Left kidney (tissue), 2 donors: ENCODE measurements around the gene FOXK1. TPM values are rescaled to one million over a fixed set of nuclear protein-coding genes. Genes with fewer than 3 reads are reported as not detected.
"Not testable (repeated sequence)": the region's sequence is repeated elsewhere in the genome, so short reads cannot be mapped to it uniquely, and the experiment has no call there.

ENCODE experiments used
- DNase-seq: peaks from one replicate; pipeline ENCODE4 v3.0.0-alpha.2; 2013
- polyA plus RNA-seq: library from polyadenylated mRNA; unstranded; fragments of 120-200 nt; gene quantifications from one replicate; pipeline ENCODE4 v1.2.1, GENCODE V29; 2013; ENCODE audit not compliant: insufficient read length

FOXK1 gene
- polyA plus RNA-seq, 1 donor = 19.1 TPM

DNA sequence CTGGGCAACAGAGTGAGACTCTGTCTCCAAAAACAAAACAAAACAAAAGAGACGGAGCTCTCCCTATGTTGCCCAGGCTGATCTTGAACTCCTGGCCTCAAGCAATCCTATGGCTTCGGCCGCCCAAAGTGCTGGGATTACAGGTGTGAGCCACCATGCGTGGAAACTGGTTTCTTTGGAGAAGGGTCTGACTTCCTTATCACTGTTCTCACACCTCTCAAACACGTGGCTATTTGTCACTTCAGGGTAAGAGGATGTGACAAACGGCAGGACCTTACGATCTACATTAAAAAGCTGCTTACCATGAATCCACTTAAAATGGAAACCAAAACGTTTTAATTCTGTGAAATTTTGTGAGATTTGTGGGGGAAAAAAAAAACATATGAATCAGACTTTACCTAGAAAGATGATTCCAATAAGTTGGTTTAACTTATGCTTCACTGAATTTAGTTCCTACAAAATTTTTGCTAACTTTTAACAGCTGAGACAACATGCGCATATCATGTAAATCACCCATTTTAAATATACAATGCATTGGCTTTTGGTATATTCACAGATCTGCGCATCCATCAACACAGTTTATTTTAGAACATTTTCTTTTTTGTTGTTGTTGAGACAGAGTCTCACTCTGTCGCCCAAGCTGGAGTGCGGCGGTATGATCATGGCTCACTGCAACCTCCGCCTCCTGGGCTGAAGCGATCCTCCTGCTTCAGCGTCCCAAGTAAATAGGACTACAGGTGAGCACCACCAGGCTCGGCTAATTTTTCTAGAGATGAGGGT, 18.7 kb upstream of the FOXK1 start:
- DNase-seq = no peak

DNA sequence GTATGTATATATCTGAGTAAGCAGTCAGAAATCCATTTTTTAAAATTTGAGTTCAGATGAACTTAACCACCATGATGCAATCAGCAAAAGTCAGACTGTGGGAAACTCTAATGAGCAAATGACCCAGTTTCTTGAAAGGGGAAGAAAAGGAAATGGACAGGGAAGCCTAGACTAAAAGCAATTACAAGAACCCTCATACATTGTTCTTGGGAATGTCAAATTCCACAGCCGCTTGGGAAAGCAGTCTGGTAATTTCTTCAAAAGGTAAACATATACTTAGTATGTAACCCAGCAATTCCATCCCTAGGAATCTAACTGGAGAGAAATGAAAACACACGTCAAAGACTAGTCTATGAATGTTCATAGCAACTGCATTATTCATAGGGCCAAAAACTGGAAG, 16.4 kb upstream of the FOXK1 start:
- no peak for DNase-seq

DNA sequence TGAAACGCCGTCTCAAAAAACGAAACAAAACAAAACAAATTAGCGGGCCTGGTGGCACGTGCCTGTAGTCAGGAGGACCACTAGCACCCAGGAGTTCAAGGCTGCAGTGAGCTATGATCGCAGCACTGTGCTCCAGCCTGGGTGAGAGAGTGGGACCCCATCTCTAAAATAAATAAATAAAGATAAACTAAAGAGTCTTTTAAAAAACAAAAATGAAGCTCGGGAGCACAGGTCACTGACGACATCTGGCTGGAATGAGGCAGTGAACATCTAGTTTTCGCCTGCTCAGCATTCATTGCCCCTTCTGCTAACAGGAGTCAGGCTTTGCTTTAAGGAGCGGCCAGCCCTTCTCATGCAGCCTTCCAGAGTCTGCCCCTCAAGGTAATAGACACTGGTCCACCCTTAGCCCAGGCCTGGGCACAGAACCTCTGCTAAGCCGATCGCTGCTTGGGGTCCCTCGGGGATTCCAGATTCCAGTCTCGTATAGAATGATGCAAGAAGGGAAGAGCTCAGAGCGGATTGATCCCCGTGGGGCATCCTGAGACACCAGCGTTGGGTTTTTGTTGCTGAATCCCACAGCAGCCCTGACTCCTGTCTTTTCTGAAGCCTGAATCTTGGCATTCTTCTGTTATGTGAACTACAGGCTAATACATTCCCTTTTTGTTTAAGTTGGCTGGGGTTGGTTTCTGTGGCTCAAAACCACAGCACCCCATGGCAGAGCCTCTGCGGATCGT, 14.2 kb upstream of the FOXK1 start:
- no peak for DNase-seq

DNA sequence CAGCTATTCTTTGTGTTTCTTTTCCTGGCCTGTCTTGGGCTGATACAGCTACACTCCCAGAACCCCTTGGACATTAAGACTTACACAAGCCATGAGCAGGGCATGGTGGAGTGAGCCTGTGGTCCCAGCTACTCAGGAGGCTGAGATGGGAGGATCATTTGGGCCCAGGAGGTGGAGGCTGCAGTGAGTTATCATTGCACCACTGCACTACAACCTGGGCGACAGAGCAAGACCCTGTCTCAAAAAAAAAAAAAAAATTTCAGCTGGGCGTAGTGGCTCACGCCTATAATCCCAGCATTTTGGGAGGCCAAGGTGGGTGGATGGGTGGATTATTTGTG, 13.6 kb upstream of the FOXK1 start:
- DNase-seq = no peak

DNA sequence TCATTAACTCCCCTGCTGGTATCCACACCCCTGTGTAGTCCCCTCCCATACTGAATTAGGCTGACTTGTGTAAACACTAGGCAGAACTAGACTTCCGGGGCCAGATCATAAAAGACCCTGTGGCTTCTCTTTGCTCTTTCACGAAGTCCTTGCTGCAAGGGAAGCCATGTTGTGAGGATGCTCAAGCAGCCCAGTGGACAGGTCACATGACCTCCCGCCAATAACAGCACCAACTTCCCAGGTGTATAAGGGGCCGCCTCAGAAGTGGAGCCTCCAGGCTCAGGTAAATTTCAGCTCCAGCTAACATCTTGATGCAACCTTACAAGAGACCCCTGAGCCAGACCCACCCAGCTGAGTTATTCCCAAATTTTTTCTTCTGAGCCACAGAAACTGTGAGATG, 11.3 kb upstream of the FOXK1 start:
- no peak for DNase-seq

DNA sequence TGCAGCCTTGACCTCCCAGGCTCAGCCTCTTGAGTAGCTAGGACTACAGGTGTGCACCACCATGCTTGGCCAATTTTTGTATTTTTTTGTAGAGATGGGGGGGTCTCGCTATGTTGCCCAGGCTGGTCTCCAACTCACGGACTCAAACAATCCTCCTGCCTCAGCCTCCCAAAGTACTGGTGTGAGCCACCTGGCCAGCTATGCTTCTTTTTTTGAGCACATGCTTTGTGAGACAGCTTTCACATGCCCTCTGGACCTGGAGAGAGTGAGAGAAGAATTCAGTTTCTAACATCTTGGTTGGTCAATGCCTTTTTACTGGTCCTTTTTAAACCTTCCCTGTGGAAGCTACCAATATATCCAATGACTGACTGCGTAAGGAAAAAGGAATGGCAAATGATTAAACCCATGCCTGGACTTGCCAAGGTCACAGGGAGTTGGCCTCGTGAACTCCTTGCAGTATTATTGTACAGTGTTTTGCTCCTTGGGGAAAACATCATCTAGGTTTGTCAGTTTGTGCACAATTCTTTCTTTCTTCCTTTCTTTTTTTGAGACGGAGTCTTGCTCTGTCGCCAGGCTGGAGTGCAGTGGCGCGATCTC, 6.2 kb upstream of the FOXK1 start:
- no peak for DNase-seq

DNA sequence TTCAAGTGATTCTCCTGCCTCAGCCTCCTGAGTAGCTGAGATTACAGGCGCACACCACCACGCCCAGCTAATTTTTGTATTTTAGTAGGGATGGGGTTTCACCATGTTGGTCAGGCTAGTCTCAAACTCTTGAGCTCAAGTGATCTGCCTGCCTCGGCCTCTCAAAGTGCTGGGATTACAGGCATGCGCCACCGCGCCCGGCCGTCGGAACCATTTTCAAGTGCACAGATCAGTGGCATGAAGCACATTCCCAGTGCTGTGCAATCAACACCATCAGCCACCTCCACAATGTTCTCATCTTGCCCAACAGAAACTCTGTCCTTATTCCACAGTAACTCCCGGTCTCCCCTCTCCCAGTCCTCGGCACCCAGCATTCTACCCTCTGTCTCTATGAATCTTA, 4.6 kb upstream of the FOXK1 start:
- DNase-seq = not testable (repeated sequence)

DNA sequence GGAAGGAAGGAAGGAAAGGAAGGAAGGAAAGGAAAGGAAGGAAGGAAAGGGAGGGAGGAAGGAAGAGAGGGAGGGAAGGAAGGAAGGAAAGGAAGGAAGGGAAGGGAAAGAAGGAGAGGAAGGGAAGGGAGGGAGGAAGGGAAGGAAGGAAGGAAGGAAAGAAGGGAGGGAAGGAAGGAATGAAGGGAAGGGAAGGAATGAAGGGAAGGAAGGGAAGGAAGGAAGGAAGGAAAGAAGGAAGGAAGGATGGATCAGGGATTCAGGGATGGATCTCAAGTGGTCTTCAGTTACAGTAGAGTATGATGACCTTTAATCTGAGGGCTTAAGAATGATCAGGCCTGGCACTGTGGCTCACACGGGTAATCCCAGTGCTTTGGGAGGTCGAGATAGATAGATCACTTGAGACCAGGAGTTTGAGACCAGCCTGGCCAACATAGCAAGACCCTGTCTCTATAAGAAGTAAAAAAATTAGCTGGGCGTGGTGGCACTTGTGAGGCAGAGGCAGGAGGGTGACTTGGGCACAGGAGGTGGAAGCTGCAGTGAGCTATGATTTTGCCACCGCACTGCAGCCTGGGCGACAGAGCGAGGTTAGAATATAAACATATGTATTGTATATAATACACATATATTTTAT, 760 bp upstream of the FOXK1 start:
- DNase-seq = no peak

DNA sequence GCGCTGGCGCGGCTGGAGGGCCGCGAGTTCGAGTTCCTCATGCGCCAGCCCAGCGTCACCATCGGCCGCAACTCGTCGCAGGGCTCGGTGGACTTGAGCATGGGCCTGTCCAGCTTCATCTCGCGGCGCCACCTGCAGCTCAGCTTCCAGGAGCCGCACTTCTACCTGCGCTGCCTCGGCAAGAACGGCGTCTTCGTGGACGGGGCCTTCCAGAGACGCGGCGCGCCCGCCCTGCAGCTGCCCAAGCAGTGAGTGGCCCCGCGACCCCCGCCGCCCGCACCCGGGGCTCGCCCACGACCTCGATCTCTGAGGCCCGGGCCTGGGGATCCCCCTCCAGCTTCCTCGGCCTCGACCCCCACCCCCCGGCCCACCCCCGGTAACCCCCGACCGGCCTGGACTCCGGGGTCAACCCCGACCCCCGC, 537 bp downstream of the FOXK1 start:
- no peak for DNase-seq

DNA sequence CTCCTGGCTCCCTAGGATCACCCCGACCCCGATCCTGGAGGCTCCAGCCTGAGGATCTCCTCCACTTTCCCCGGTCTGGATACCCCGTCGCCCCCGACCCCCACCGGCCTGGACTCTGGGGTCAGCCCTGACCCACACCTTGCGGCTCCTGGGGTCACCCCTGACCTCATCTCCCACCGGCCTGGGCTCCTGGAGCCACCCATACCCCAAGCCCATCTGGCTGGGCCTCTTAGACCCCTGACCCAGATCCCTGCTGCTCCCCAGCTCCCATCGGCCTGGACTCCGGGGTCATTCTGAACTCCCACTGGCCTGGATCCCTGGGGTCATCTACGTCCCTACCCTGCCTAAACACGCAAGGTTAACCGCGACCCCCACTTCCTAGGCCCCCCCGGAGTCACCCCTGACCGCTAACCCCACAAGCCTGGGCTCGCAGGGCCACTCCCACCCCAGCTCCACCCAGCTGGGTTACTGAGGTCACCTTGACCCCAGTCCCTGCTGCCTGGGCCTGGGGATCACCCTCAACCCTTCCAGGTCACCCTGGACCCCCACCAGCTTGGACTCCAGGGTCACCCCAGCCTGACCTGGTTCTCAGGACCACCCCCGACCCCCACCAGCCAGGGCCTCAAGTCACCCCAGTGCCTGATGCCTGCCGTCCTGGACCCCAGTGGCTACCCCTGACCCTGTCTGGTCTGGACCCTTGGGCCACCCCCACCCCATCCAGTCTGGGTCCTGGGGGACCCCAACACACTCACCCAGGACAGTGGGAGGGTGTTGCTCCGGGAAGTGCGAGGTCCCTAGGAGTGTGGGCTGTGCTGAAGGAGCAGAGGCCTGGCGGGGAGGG, 1.2 kb downstream of the FOXK1 start:
- DNase-seq = no peak

DNA sequence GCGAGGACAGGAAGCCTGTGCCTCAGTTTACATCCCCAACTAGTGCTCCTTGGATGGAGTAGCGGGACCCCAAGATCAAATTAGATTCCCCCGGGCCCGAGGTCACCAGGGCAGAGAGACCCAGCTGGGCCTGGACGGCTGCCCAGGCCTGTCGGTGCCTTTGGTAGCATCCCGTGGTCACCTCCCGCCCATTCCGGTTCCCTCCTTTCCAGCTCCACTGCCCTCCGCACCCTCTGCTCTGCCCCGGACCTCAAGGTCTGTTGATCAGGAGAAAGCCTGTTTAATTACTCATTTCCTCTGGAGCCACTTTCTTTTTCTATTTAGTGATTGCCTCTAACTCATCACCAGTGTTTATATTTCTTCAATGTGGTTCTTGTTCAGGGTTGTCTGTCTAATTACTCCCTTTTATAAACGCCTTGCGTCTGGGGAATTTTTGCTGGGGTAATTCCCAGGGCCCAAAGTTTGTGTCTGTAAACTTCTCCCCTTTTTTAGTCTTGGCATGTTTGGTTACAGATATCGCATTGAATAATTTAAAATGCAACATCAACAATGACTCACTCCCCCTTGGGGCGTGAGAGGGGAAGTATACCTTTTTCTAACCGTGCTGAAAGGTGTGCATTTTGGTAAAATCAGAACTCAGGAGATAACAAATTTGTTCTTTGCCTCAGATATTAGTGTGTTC, 1.9 kb downstream of the FOXK1 start:
- no peak for DNase-seq

DNA sequence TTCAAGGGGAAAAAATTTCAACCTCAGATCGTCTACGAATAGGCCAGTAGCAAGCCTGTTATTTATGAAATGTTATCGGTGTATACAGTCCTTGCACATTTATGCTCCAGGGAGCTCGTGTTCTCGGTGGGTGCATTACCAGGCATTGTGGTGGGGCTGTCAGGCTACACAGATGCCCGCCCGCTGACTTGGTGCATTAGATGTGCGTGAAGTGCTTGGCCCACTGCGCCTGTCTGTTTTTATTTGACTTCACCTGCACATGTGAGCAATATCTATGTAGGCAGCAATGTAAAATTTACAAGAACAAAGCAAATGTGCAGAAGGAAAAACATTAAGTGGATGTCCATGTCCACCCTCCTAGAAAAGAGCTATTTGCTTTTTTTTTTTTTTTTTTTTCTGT, 2.8 kb downstream of the FOXK1 start:
- no peak for DNase-seq

DNA sequence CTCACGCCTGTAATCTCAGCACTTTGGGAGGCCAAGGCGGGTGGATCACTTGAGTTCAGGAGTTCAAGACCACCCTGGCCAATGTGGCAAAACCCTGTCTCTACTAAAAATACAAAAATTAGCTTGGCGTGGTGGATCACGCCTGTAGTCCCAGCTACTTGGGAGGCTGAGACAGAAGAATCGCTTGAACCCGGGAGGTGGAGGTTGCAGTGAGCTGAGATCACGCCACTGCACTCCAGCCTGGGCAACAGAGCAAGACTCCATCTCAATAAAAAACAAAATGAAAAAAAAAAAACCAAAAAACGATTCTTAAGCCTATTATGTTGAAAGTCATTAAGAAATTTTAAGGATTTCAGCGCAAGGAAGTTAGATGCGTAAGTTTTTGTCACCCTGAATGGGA, 3.6 kb downstream of the FOXK1 start:
- DNase-seq = not testable (repeated sequence)

DNA sequence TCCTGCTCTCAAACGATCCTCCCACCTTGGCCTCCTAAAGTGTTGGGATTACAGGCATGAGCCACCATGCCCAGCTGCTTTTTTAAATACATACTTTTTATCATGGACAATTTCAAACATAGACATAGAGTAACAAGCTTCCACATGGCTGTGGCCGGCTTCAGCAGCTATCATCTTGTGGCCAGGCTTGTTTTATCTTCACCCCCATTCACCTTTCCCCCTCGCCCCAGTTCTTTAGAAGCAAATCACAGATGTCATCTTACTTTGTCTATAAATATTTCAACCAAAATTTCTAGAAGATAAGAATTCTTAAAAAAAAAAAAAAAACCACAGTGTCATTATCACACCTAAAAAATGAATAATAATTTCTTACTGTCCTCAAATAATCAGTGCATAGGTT, 5.9 kb downstream of the FOXK1 start:
- DNase-seq = no peak

DNA sequence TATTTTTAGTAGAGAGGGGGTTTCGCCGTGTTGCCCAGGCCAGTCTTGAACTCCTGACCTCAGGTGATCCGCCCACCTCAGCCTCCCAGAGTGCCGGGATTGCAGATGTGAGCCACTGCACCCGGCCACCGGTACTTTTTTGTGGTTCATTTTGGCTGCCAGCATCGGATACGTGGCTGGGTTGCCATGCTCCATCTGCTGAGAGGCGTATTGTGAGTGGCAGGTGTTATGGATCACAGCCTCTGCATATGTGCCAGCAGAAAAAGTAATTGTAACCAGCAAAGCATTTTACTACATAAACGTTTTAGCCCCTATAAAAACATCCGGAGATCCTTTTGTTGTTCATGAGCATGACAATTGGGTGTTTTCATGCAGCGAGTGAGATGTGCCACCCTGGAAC, 7.1 kb downstream of the FOXK1 start:
- no peak for DNase-seq

DNA sequence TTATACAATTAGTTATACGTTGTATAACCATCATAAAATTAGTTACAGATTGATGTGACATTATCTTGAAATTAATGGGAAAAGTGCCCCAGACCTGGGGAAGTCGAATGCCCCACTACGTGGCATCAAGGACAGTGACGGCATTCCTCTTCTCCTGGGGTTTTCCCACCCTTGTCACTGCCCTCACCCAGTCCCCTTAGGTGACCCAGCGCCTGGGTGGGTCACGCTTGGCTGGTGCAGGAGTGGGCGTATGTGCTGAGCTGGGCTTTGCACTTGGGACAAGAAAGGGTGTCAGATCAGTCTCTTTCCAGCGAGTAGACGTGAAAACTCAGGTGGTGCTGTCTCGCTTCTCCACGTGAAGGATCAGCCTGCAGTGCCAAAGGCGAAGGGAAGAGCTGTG, 7.6 kb downstream of the FOXK1 start:
- DNase-seq = no peak

DNA sequence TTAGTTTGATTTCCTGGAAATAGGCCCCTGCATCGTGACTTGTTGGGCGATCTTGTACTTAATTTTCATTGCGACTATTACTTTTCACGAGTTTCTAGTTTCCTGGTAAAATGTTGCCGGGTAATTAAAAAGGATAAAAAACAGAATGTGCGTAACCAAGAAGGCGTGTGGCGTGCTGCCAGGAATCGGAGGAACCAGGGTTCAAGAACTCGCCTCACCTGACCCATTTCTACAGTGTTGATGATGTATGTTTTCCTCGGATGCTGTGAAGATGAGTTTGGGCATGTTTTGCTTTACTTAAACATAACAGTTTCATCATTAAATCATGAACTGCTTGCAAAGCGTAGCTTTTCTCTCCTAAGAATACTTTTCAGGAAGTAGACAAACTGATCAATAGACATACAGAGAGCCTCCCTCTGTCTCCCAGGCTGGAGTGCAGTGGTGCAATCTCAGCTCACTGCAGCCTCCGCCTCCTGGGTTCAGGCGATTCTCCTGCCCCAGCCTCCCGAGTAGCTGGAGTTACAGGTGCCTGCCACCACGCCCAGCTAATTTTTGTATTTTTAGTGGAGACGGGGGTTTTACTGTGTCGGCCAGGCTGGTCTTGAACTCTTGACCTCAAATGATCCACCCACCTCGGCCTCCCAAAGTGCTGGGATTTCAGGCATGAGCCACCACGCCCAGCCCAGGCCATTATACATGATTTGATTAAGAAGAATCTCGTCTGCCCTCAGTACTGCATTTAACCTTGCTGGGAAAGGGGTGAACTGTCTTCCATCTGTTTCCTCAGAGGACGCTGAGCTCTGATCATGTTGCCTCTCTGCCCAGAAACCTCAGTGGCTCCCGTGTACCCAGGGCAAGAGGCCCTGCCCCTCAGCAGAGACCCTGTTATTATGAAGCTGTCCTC, 9.1 kb downstream of the FOXK1 start:
- DNase-seq = no peak

DNA sequence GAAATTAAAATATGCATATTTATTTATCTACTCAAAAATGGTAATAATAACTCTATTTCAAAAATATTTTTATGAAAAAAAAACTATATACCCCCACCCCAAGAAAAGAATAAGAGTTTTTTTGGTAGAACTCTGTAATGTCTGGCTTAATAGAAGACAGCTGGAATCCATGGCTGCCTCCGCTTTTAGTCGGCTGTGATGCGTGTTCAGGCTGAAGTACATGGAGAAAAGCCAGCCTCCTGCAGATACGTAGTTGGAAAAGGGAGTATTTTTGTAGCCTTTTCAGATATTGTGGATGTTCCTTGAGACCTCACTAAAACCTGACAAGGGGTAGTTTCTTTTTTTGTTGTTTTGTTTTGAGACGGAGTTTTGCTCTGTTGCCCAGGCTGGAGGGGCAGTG, 10.0 kb downstream of the FOXK1 start:
- no peak for DNase-seq

DNA sequence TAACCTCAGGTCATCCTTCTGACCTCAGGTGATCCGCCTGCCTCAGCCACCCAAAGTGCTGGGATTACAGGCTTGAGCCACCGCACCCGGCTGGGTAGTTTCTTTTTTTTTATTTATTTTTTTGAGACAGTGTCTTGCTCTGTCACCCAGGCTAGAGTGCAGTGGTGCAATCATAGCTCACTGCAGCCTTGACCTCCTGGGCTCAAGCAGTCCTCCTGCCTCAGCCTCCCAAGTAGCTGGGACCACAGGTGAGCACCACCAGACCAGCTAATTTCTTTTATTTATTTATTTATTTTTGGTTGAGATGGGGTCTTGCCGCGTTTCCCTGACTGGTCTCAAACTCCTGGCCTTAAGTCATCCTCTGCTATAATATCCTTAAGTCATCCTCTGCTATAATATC, 10.5 kb downstream of the FOXK1 start:
- not testable (repeated sequence) for DNase-seq

DNA sequence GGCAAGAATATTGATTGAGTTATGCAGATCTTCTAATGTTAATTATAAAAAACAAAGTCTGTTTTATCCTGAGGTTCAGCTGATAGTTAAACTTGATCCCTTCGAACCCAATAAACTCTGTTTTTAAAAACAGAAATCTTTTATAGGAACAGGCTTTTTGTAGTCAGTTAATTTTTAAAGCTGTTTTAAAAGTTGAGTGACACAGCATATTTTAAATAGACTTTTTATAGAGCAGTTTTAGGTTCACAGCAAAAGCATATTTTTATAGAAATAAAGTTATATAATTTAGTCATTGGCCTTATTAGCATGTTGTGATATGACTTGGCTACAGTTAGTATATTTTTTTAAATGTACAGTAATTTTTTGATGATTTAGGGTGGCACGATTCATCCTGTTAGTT, 11.1 kb downstream of the FOXK1 start:
- no peak for DNase-seq
